ENCODE results near the gene MAPK8IP3.

The MAPK8IP3 gene

GRCh38 chr16:1678500-1679098 lies 27.4 kb upstream of the MAPK8IP3 start:
- peak; percentile 17 to 40 for DNase-seq (ENCODE audit: low read depth in 1 of 2, low spot score in 1 of 2)

GRCh38 chr16:1680361-1680760 lies 25.6 kb upstream of the MAPK8IP3 start:
- DNase-seq (ENCODE audit: low read depth in 1 of 2, low spot score in 1 of 2) = no peak

DNA sequence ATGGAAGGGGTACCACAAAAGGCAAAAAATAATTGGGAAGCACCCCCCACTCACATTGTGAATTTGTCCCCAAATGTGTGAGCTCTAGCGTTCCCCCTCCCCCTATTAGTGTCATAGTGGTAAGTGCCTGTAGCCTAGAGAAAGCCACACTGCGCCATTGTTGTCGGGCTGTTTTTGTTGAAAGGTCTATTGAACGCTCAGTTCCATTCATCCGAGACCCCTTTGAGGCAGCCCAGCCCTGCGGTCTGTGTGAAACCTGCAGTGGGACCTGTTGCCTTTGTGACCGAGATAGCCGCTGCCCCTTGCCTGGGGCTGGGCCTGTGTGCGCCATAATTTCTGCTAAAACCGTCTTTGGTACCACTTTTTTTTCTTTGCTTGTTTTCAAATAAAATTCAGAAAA lies 25.0 kb upstream of the MAPK8IP3 start:
- DNase-seq (ENCODE audit: low read depth in 1 of 2, low spot score in 1 of 2) = no peak

DNA sequence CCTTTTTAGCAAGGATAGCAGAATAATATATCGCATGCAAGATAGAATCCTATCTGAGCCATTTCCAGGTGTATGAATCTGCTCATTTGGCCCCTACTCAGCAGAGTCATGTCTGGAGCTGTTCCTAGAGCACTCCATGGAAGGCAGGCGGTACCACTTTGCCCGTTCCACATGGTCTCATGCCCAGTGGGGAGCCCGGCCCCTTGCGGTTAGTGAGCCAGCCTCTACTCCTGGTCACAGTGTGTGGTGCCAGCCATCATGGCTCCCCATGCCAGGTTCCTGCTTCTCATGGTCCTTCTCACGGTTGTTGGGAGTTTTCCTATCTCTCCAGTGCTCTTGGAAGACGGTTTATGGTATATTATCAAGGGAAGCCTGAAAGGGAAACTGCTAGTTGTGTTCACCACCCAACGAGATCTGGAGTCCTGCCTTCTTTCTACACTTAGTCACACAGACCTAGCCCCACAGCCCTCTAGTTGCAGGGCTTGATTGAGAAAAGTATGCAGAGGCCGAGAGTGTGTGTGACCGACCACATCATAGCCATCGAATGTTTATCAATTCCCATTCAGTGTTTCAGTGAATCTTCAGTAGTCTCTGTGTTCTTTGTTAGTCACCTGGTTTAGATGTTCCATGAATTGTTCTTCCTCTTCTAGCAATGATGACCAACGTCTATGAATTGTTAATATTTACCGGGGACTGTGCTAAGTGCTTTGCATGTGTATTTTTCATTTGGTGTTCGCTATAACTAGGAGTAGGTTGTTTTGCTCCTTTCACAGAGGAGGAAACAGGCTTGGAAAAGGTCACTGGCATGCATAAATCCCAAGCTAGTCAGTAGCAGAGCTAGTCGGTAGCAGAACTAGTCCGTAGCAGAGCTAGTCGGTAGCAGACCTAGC lies 18.3 kb upstream of the MAPK8IP3 start:
- no peak for DNase-seq (ENCODE audit: low read depth in 1 of 2, low spot score in 1 of 2)

DNA sequence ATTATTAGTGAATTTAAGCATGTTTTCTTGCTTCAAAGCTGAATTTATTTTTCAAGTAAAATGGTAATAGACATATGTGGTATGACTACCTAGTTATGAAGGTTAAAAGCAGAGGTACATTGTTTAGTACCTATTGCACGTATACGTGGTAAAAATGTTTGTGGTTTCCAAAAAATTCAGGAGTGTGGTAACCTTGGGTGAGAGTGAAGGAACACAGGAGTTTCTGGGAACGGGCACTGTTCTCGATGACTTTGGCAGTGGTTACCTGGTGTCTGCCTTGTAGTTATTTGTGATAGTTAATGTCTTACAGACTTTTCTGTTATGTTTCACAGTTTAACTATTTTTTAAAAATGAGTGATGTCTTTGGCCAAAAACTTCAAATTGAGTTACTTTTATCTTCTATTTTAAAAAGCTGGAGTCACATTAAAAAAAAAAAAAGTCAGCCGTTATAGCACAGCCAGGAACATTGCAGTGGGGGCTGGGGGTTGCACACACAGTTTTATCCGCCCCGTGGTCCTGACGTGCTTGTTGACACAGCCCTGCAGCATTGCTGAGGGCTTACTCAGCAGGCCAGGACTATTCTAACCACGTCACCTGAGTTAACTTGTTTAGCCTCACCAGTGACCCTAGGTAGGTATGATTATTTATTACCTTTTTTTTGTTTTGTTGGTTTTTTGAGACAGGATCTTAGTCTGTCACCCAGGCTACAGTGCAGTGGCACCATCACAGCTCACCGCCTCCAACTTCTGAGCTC lies 17.0 kb upstream of the MAPK8IP3 start:
- no peak for DNase-seq (ENCODE audit: low read depth in 1 of 2, low spot score in 1 of 2)

DNA sequence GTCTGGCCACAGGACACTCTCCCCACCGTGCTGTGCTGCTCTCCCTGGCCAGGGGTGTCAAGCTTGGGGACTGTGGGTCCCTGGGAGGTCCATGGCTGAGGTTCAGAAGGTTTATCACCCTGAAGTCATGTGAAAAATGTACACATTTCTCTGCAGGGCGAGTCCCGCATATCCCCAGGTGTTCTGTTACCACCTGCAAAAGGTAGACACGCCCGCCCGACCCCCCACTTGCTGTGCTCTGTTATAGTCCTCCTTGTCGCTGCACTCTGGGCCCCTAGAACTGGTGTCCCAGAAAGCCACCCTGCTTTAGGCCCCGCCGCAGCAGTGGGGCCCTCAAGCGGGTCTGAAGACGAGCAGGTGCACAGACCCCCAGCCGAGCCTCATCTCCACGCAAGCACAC lies 16.1 kb upstream of the MAPK8IP3 start:
- no peak for DNase-seq (ENCODE audit: low read depth in 1 of 2, low spot score in 1 of 2)

DNA sequence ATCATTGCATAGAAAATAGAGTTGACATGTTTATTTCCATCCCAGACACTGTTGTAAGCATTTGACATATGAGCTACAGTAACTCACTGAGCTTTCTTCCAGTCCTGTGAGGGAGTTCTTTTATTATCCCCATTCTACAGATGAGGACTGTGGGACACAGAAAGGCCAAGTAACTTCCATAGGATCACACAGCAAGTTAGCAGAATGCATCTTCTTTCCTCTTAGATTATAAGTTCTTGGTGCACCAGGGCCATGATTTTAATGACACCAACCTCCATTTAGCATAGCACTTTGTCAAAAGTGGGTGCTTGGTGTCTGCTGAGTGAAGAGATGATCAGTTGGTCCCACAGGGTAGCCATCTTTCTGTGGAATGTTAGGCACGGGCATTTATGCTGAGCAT lies 15.2 kb upstream of the MAPK8IP3 start:
- DNase-seq (ENCODE audit: low read depth in 1 of 2, low spot score in 1 of 2) = no peak

DNA sequence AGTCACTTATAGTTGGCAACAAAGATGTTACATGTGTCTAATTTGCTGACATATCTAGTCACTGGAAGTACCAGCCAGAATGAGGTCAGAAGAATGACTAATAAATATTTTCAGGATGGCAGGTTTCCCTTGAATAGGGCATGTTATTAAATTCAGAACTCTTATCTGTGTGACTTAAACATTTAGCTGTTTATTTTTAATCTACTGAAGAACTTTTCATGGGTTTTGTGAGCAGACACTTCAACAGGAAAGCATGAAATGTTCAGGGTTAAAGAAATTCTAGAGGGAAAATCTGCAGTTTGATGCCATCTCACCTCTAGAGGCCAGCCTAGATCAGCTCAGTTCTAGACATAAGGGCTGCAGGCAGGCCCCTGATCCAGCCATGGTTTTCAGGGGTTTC lies 14.7 kb upstream of the MAPK8IP3 start:
- no peak for DNase-seq (ENCODE audit: low read depth in 1 of 2, low spot score in 1 of 2)

GRCh38 chr16:1691956-1692355 lies 14.0 kb upstream of the MAPK8IP3 start:
- DNase-seq (ENCODE audit: low read depth in 1 of 2, low spot score in 1 of 2) = no peak

- DNase-seq (ENCODE audit: low read depth in 1 of 2, low spot score in 1 of 2) = no peak
Measured at GRCh38 chr16:1696863-1697262, 9.1 kb upstream of the MAPK8IP3 start.

DNA sequence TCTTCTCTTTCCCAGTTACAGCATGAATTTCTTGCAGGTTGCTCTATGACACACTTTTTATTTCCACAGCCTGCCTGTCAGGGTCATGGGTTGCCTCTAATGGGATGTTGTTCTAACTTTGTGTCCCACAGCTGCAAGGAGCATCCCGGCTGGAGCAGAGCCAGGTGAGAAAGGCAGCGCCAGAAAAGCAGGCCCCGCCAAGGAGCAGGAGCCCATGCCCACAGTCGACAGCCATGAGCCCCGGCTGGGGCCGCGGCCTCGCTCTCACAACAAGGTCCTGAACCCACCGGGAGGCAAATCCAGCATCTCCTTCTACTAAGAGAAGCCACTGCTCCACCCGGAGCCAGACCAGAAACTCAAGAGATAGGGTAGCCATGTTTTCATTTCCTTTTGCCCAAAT lies 7.3 kb upstream of the MAPK8IP3 start:
- DNase-seq (ENCODE audit: low read depth in 1 of 2, low spot score in 1 of 2) = no peak

DNA sequence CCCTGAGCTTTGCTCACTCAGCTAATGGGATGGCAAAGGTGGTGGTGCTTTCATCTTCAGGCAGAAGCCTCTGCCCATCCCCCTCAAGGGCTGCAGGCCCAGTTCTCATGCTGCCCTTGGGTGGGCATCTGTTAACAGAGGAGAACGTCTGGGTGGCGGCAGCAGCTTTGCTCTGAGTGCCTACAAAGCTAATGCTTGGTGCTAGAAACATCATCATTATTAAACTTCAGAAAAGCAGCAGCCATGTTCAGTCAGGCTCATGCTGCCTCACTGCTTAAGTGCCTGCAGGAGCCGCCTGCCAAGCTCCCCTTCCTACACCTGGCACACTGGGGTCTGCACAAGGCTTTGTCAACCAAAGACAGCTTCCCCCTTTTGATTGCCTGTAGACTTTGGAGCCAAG lies 5.7 kb upstream of the MAPK8IP3 start:
- DNase-seq (ENCODE audit: low read depth in 1 of 2, low spot score in 1 of 2) = no peak

GRCh38 chr16:1701216-1701878 lies 4.6 kb upstream of the MAPK8IP3 start:
- DNase-seq (ENCODE audit: low read depth in 1 of 2, low spot score in 1 of 2) = no peak

DNA sequence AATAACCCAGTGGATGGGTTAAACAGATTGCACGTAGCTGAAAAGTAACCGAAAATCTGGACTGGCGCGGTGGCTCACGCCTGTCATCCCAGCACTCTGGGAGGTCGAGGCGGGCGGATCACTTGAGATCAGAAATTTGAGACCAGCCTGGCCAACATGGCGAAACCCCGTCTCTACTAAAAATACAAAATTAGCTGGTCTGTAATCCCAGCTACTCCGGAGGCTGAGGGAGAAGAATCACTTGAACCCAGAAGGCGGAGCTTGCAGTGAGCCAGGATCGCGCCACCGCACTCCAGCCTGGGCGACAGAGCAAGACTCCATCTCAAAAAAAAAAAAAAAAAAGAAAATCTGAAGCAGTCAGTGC lies 689 bp upstream of the MAPK8IP3 start:
- DNase-seq (ENCODE audit: low read depth in 1 of 2, low spot score in 1 of 2) = peak in 1 of 2 donors; percentile 6

DNA sequence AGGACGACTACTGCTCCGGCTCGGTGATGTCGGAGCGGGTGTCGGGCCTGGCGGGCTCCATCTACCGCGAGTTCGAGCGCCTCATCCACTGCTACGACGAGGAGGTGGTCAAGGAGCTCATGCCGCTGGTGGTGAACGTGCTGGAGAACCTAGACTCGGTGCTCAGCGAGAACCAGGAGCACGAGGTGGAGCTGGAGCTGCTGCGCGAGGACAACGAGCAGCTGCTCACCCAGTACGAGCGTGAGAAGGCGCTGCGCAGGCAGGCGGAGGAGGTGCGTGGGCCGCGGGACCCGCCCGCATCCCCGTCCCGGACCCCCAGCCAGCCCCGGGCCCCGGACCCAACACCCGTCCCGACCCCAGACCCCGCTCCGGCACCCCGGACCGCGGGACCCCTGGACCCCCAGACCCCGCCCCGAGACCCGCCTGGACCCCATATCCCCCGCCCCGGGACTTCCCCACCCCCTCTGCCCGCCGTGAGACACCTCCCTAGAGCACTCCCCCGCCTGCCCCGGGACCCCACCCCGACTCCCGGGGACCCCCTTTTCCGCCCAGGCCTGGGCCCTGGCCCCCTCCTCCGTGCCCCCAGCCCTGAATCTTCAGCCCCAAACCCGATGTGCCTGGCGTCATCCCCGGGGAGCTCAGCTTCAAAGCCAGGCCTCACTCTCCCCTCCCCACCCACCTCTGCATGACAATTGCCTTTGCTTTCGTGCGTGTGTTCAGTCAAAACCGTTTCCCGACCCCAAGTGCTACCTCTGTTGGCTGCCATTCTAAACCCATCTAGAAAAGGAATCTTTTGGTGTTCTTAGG lies 594 bp downstream of the MAPK8IP3 start:
- peak in 1 of 2 donors; percentile 9 for DNase-seq (ENCODE audit: low read depth in 1 of 2, low spot score in 1 of 2)

DNA sequence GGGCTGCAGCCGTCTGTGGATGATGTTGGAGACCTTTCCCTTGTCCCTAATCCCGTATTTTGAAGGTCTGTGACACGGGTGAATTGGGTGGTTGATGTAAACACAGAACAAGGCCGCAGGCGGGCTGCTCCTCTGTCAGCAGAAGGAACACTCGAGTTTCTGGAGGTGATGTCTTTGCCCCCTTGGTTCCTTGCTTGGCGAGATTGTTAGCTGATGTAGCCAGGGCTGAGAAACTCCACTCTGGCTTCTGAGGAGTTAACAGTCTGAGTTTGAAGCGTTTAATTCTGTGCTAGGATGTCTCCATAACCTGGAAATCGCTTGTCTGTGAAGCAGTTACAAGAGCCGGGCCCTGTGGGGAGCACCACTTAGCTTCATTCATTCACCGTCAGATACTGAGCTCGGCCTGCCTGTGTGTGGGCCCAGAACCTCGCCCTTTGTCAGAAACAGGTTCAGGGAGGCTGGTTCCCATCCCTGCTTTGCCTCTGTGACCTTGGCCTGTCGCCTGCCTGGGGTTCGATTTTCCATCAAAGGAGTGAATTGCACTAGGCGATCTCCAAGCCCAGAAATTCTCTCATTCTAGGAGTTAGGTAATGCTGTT lies 1.3 kb downstream of the MAPK8IP3 start:
- DNase-seq (ENCODE audit: low read depth in 1 of 2, low spot score in 1 of 2) = no peak

DNA sequence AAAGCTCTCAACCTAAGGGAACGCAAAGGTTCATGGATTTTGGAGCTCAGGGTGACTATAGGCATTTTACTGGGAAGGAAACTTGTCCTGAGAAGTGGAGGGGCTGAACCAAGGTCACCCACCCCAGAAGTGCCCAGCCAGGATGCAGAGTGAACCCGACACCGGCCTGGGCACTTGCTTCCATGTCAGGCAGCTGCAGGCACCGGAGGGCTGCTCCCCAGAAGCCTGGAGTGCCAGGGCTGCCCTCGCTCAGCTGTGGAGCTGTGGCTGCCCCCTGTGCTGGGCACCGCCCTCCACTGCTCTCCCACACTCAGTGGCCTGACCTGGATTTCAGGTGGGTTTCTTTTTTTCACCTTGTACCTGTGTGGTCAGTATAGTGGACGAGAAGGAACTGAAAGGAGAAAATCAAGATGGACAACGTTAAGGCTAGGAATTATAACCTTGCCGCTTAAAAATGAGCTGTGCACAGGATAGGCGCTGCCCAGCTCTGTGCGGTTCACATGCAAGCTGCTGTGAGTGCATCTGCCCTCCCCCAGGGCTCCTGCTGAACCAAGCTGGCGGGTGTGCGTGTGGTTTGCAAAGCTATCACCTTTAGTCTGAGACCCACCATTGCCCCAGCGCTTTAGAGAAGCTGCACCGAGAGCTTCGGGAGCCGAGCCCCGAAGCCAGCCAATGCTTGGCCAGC lies 2.2 kb downstream of the MAPK8IP3 start:
- DNase-seq (ENCODE audit: low read depth in 1 of 2, low spot score in 1 of 2) = no peak

GRCh38 chr16:1708768-1709180 lies 2.8 kb downstream of the MAPK8IP3 start:
- no peak for DNase-seq (ENCODE audit: low read depth in 1 of 2, low spot score in 1 of 2)

- DNase-seq (ENCODE audit: low read depth in 1 of 2, low spot score in 1 of 2) = no peak
Measured at GRCh38 chr16:1709356-1709755, 3.4 kb downstream of the MAPK8IP3 start.

Data from activated T-helper 1 cell treated with anti-CD3 and anti-CD28 coated beads, Interleukin-2, amount 50 U/mL, for 16 hours (primary cell).